Tibial nerve (tissue), 4 donors: ENCODE results near the gene CCDC182. TPM values are rescaled to one million over a fixed set of nuclear protein-coding genes. Genes with fewer than 3 reads are reported as not detected.
A peak's percentile ranks its signal among the peaks of the same experiment; 100 is the strongest.

ENCODE experiments used
- DNase-seq, 2 donors: peaks; one replicate each; pipeline ENCODE4 v3.0.0-alpha.2; 2019; ENCODE audit warnings: low spot score in 2 of 2
- H3K27ac ChIP-seq, 4 donors: fragments of 200-600 bp; sonication (generic) in 3 of 4; one replicate each; pipeline ENCODE4 v1.5.1; 2017 to 2019; ENCODE audit warnings: mild to moderate bottlenecking in 1 of 4
- H3K27me3 ChIP-seq, 2 donors: fragments of 200-600 bp; sonication (generic) in 1 of 2; one replicate each; pipeline versions ENCODE4 v1.5.1 to v1.6.0; 2017 to 2019
- H3K36me3 ChIP-seq, 3 donors: fragments of 200-600 bp; sonication (generic); one replicate each; pipeline ENCODE4 v1.5.1; 2018 to 2019
- H3K4me1 ChIP-seq, 4 donors: fragments of 200-600 bp; sonication (generic) in 3 of 4; one replicate each; pipeline ENCODE4 v1.5.1; 2017 to 2019
- H3K4me3 ChIP-seq, 4 donors: fragments of 200-600 bp; sonication (generic) in 3 of 4; one replicate each; pipeline ENCODE4 v1.5.1; 2017 to 2019; ENCODE audit warnings: mild to moderate bottlenecking in 1 of 4, moderate library complexity in 1 of 4
- H3K9me3 ChIP-seq, 4 donors: fragments of 200-600 bp; sonication (generic) in 3 of 4; one replicate each; pipeline ENCODE4 v1.5.1; 2017 to 2019
- CTCF ChIP-seq, 5 experiments: fragments of 200-600 bp in 3 of 5; fragments of 450-650 bp in 2 of 5; sonication (generic) in 3 of 5; IDR thresholded peaks; one replicate each; pipeline ENCODE4 v1.5.1; 2016 to 2019; ENCODE audit warnings: antibody characterized with exemption in 5 of 5, mild to moderate bottlenecking in 3 of 5, moderate library complexity in 2 of 5
- EP300 ChIP-seq, 2 donors: sonication (generic); formaldehyde crosslinking; IDR thresholded peaks; one replicate each; pipeline ENCODE4 v1.6.1; 2017; ENCODE audit warnings: antibody characterized with exemption in 2 of 2, mild to moderate bottlenecking in 1 of 2
- POLR2A ChIP-seq, 2 donors: fragments of 450-650 bp; IDR thresholded peaks; one replicate each; pipeline ENCODE4 v1.6.1; 2017; ENCODE audit warnings: antibody characterized with exemption in 2 of 2, mild to moderate bottlenecking in 2 of 2, moderate library complexity in 2 of 2
- WGBS, 2 donors: methylation state at CpG; one replicate each; pipeline ENCODE4 v1.1.5; 2018; 5-methylcytosine and 5-hydroxymethylcytosine counted together
- total RNA-seq, 4 donors: library from RNA; depleted of rRNA; stranded (reverse); fragments of >200 nt; gene quantifications; one replicate each; pipeline ENCODE4 v1.1.0, GENCODE V29; 2016

Gene CCDC182
- total RNA-seq, 4 donors from 2014 or later, result not detected

- Histone ChIP-seq H3K36me3 (no peaks in the 10 kb centered on the region), H3K4me3 (no peak overlapping the region), H3K27me3 (peaks cover 0 to 7% of the 10 kb centered on the region in 2 donors), H3K9me3 (no peaks in the 10 kb centered on the region), H3K27ac (no peak overlapping the region), H3K4me1 (no peaks in the 10 kb centered on the region)
- DNase-seq, result no peak
- TF ChIP-seq POLR2A (IDR thresholded peaks at IDR 0.05) (no peak), EP300 (IDR thresholded peaks at IDR 0.05) (no peak), CTCF (IDR thresholded peaks at IDR 0.05) (no peak)
- 95% methylated on average over 1 of the region's 1 CpG for WGBS, 2 donors
Measured at GRCh38 chr17:57703273-57703672, 41.8 kb downstream of the CCDC182 start.

GRCh38 chr17:57701124-57701523 lies 44.0 kb downstream of the CCDC182 start:
- H3K9me3 ChIP-seq, result no peaks in the 10 kb centered on the region
- WGBS, 2 donors, result 83 to 87% methylated on average over 5 of the region's 5 CpGs
- DNase-seq, result no peak
- no peaks in the 10 kb centered on the region for H3K36me3 ChIP-seq
- no peaks in the 10 kb centered on the region for H3K4me1 ChIP-seq
- TF ChIP-seq EP300 (IDR thresholded peaks at IDR 0.05) (no peak), POLR2A (IDR thresholded peaks at IDR 0.05) (no peak), CTCF (IDR thresholded peaks at IDR 0.05) (no peak)
- H3K27me3 ChIP-seq, result peaks cover 0 to 7% of the 10 kb centered on the region in 2 donors
- no peak overlapping the region for H3K27ac ChIP-seq
- no peak overlapping the region for H3K4me3 ChIP-seq

GRCh38 chr17:57699751-57700219 lies 45.3 kb downstream of the CCDC182 start:
- 54 to 61% methylated on average over 9 of the region's 9 CpGs for WGBS, 2 donors
- H3K4me1 ChIP-seq, result no peaks in the 10 kb centered on the region
- H3K9me3 ChIP-seq, result peaks cover 0 to 9% (median 0%) of the 10 kb centered on the region in 4 donors
- H3K27ac ChIP-seq, result no peak overlapping the region
- peaks cover 0 to 7% of the 10 kb centered on the region in 2 donors for H3K27me3 ChIP-seq
- no peak overlapping the region for H3K4me3 ChIP-seq
- no peaks in the 10 kb centered on the region for H3K36me3 ChIP-seq
- no peak for TF ChIP-seq CTCF (IDR thresholded peaks at IDR 0.05)
- TF ChIP-seq EP300 (IDR thresholded peaks at IDR 0.05), result no peak
- no peak for TF ChIP-seq POLR2A (IDR thresholded peaks at IDR 0.05)
- peak in 1 of 2 donors; percentile 7 for DNase-seq

GRCh38 chr17:57697891-57698711 lies 47.0 kb downstream of the CCDC182 start:
- Histone ChIP-seq H3K36me3 (no peaks in the 10 kb centered on the region), H3K9me3 (peaks cover 0 to 9% (median 0%) of the 10 kb centered on the region in 4 donors), H3K4me1 (no peaks in the 10 kb centered on the region), H3K27me3 (peaks cover 0 to 7% of the 10 kb centered on the region in 2 donors), H3K4me3 (no peak overlapping the region), H3K27ac (no peak overlapping the region)
- DNase-seq, result no peak
- TF ChIP-seq POLR2A (IDR thresholded peaks at IDR 0.05) (no peak), CTCF (IDR thresholded peaks at IDR 0.05) (no peak), EP300 (IDR thresholded peaks at IDR 0.05) (no peak)
- WGBS, 2 donors, result 46 to 58% methylated on average over 12 of the region's 12 CpGs

- H3K9me3 ChIP-seq, result peaks cover 0 to 9% (median 0%) of the 10 kb centered on the region in 4 donors
- DNase-seq, result no peak
- no peak for TF ChIP-seq CTCF (IDR thresholded peaks at IDR 0.05)
- no peak for TF ChIP-seq EP300 (IDR thresholded peaks at IDR 0.05)
- no peak for TF ChIP-seq POLR2A (IDR thresholded peaks at IDR 0.05)
- H3K36me3 ChIP-seq, result no peaks in the 10 kb centered on the region
- 88 to 92% methylated on average over 7 of the region's 7 CpGs for WGBS, 2 donors
- peaks cover 0 to 7% of the 10 kb centered on the region in 2 donors for H3K27me3 ChIP-seq
- H3K27ac ChIP-seq, result no peak overlapping the region
- H3K4me1 ChIP-seq, result no peaks in the 10 kb centered on the region
- H3K4me3 ChIP-seq, result no peak overlapping the region
Measured at GRCh38 chr17:57697197-57697596, 47.9 kb downstream of the CCDC182 start.
